GM18951 (cell line): ENCODE measurements around the gene LINGO1.

Experiments used
- POLR2A ChIP-seq: IDR thresholded peaks from 4 replicates; pipeline ENCODE4 v1.6.1; 2011; ENCODE audit warnings: mild to moderate bottlenecking; ENCODE audit not compliant: insufficient read length, insufficient read depth; ENCODE audit errors: extremely low read depth
- in situ Hi-C: fragments of 300-500 bp; cut with MboI; formaldehyde crosslinking; loops from one replicate; pipeline ENCODE4 v1.12.0; 2022; ENCODE audit warnings: low sequenced_read_pairs, mixed read lengths, inconsistent platforms; ENCODE audit not compliant: unreplicated experiment

The LINGO1 gene

DNA sequence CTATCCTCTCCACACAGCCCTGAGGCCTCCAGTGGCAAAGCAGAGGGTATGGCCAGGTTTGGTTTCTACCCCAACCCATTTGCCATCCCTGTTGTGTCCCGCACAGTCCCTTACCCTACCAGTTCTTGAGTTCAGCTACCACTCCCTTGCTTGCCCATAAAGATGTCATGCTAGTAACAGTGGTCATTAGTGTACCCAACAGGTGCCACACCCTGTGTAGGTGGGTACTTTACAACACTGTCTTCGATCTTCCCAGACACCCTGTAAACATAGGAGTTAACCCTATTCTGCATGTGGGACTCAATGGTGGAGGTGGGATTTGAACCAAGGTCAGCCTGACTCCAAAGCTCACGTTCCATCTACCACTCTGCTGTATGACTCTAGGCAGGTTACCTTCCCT is 23.2 kb downstream of the LINGO1 start:
- no peak for TF ChIP-seq POLR2A
- in situ Hi-C loops, result no loop called here

GRCh38 chr15:77608774-77609173 is 23.9 kb downstream of the LINGO1 start:
- TF ChIP-seq POLR2A, result no peak
- in situ Hi-C loops, result no loop called here

DNA sequence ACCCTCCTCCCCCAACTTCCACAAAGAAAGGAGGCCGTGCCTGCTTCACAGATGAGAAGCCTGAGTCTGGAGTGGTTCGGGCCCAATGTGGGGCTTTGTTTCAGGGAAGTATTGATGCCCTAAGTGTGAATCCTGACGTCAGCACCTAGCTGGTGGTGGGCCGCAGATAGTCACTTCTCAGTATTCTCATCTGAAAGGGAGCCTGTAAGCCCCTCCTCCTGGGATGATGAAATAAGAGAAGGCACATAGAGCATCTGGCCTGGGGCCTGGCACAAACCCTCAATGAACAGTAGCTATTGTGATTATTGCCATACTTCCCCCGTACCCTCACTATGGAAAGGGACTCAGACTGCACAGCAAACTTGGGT is 24.8 kb downstream of the LINGO1 start:
- in situ Hi-C loops, result no loop called here
- TF ChIP-seq POLR2A, result no peak

DNA sequence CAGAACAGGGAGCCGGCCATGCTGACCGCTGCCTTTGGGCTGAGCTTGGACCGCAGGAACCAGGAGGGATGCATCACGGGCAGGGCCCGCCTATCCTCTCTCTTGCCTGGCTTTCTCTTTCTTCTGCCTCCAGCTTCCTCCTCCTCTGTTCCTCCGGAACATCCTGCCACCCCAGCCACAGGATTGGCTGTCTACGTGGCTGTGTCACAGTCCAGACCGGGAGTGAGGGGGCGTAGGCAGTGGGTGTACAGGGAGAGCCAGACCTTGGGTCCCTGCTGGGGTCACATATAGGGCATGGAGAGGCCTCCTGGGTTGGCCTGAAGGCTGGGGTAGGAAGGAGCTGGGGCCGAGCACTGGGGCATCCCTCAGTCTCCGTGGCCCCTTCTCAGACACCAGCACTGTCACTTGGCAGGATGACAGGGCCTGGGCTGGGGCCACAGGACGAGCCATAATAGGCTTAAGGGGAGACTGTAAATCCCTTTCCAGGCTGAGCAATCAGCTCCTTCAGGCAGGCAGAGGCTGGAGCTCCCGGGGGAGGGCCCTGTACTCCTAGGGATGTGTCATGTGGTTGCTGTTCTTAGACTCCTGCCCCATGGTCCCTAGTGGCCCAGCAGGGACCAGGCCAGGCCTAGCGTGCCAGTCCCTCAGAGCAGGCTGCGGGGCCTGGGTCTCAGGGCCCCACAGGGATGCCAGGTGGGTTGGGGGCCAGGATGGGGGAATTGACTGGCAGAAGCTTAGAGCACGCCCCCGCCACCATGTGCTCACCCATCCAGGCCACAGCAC is 25.4 kb downstream of the LINGO1 start:
- in situ Hi-C loops, result no loop called here
- no peak for TF ChIP-seq POLR2A

- TF ChIP-seq POLR2A, result no peak
- in situ Hi-C loops, result no loop called here
Measured at GRCh38 chr15:77606142-77607034, 26.3 kb downstream of the LINGO1 start.

GRCh38 chr15:77605547-77605946 is 27.2 kb downstream of the LINGO1 start:
- in situ Hi-C loops, result no loop called here
- no peak for TF ChIP-seq POLR2A

GRCh38 chr15:77604973-77605372 is 27.7 kb downstream of the LINGO1 start:
- no peak for TF ChIP-seq POLR2A
- in situ Hi-C loops, result no loop called here

DNA sequence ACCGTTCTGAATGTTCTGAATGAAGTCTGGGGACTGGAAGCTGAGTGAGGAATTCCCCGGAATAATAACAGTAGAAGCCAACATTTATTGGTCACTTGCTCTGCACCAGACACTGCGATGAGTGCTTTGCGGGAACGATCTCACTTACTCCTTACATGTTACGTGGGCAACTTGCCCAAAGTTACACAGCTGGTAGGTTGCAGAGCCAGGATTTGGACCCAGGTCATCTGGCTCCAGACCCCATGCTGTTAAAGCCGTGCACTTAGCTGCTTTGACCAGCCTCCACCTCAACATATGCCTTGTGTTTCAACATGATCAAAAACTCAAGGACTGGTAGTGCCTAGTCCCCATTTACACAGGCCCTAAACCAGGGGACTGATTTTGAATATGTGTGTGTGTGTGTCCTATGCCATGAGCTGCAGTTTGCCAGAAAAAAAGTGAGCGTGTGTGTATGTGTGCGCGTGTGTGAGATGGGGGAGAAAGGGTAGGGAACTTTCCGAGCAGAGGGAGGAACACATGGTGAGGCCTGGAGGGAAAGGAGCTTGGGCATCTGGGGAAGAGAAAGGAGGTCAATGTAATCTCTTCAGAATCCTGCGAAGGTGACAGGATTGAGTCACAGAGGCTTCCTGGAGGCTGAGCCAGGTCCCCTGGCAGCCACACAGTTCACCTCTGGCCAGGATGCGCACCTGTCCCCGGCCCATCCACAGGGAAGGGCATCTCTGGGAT is 28.9 kb downstream of the LINGO1 start:
- TF ChIP-seq POLR2A, result no peak
- in situ Hi-C loops, result no loop called here

- in situ Hi-C loops, result no loop called here
- TF ChIP-seq POLR2A, result no peak
Measured at GRCh38 chr15:77602800-77603199, 29.9 kb downstream of the LINGO1 start.

DNA sequence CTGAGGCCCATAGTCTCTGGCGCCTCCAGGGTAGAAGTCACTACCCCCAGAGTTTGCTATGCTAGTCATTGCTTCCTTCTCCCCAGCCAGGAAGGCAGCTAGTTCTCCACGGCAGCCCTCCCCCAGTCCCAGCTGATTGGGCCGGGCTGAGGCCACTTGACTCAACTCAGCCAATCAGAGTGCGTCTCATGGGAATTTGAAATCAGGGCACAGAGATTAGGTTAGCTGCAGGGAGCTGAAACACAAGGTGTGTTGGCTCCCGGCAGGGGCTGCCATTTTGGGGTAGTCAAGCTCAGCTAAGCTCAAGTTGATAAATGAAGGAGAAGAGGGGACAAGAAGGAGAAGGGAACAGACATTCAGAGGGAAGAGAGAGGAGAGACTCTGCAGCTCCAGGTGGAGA is 32.8 kb downstream of the LINGO1 start:
- TF ChIP-seq POLR2A, result no peak
- in situ Hi-C loops, result no loop called here

- TF ChIP-seq POLR2A, result no peak
- in situ Hi-C loops, result no loop called here
Measured at GRCh38 chr15:77599357-77599756, 33.4 kb downstream of the LINGO1 start.

DNA sequence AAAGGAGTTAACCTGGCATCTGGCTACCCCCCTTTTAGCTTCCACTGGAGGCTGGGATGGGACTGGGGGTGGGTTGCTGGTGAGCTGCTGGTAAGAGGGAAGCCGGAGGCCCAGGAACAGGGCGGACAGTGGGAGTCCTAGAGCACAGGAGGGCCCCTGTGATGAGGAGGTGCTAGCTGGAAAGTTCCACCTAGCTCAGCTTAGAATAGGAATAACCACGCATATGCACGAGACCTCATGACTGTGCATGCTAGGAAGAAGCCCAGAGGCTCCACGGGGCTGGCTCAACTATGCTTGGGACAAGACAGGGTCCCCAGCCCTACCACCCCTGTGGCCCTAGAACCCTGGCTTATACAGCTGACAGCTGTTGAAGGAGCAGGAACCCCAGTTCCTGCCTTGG is 34.1 kb downstream of the LINGO1 start:
- no peak for TF ChIP-seq POLR2A
- in situ Hi-C loops, result no loop called here

DNA sequence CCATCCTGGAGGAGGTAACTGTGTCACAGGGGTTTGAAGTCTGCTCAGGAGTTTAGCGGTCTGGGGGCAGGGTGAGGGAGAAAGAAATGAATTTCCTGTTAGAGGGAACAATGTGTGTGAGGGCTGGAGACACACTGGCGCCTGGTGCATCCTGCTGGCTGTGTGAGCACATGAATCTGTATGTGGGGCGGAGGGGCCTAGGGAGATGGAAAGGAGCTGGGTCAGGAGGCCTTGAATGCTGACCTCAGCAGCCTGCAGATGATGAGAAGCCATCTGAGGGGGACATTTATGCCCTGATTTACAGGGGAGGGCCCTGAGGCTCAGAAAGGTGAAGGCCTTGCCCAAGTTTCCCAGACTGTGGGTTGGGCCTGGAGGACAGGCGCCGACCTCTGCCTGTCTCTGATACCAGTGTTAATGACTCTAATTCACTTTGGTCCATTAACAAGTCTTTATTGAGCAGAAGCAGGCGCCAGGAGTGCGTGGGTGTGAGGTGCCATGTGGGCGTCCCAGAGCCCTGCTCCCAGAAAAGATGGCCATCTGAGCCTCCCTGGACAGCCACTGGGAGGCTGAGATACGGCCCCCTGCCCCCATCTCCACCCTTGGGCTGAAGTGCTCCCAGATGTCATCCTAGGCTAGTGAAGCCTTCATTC is 34.8 kb downstream of the LINGO1 start:
- TF ChIP-seq POLR2A, result no peak
- in situ Hi-C loops, result no loop called here
